Tibial nerve (tissue), 4 donors: ENCODE measurements around the gene CEL. TPM values are rescaled to one million over a fixed set of nuclear protein-coding genes. Genes with fewer than 3 reads are reported as not detected.

ENCODE experiments used
- DNase-seq, 2 donors: peaks; one replicate each; pipeline ENCODE4 v3.0.0-alpha.2; 2019; ENCODE audit warnings: low spot score in 2 of 2
- H3K27ac ChIP-seq, 4 donors: fragments of 200-600 bp; sonication (generic) in 3 of 4; one replicate each; pipeline ENCODE4 v1.5.1; 2017 to 2019; ENCODE audit warnings: mild to moderate bottlenecking in 1 of 4
- H3K27me3 ChIP-seq, 2 donors: fragments of 200-600 bp; sonication (generic) in 1 of 2; one replicate each; pipeline versions ENCODE4 v1.5.1 to v1.6.0; 2017 to 2019
- H3K36me3 ChIP-seq, 3 donors: fragments of 200-600 bp; sonication (generic); one replicate each; pipeline ENCODE4 v1.5.1; 2018 to 2019
- H3K4me1 ChIP-seq, 4 donors: fragments of 200-600 bp; sonication (generic) in 3 of 4; one replicate each; pipeline ENCODE4 v1.5.1; 2017 to 2019
- H3K4me3 ChIP-seq, 4 donors: fragments of 200-600 bp; sonication (generic) in 3 of 4; one replicate each; pipeline ENCODE4 v1.5.1; 2017 to 2019; ENCODE audit warnings: mild to moderate bottlenecking in 1 of 4, moderate library complexity in 1 of 4
- H3K9me3 ChIP-seq, 4 donors: fragments of 200-600 bp; sonication (generic) in 3 of 4; one replicate each; pipeline ENCODE4 v1.5.1; 2017 to 2019
- CTCF ChIP-seq, 5 experiments: fragments of 200-600 bp in 3 of 5; fragments of 450-650 bp in 2 of 5; sonication (generic) in 3 of 5; IDR thresholded peaks; one replicate each; pipeline ENCODE4 v1.5.1; 2016 to 2019; ENCODE audit warnings: antibody characterized with exemption in 5 of 5, mild to moderate bottlenecking in 3 of 5, moderate library complexity in 2 of 5
- EP300 ChIP-seq, 2 donors: sonication (generic); formaldehyde crosslinking; IDR thresholded peaks; one replicate each; pipeline ENCODE4 v1.6.1; 2017; ENCODE audit warnings: antibody characterized with exemption in 2 of 2, mild to moderate bottlenecking in 1 of 2
- POLR2A ChIP-seq, 2 donors: fragments of 450-650 bp; IDR thresholded peaks; one replicate each; pipeline ENCODE4 v1.6.1; 2017; ENCODE audit warnings: antibody characterized with exemption in 2 of 2, mild to moderate bottlenecking in 2 of 2, moderate library complexity in 2 of 2
- WGBS, 2 donors: methylation state at CpG; one replicate each; pipeline ENCODE4 v1.1.5; 2018; 5-methylcytosine and 5-hydroxymethylcytosine counted together
- total RNA-seq, 4 donors: library from RNA; depleted of rRNA; stranded (reverse); fragments of >200 nt; gene quantifications; one replicate each; pipeline ENCODE4 v1.1.0, GENCODE V29; 2016

Gene CEL
- total RNA-seq, 4 donors from 2014 or later, result 1.7 to 10.5 (median 2.6) TPM

- Histone ChIP-seq H3K27me3 (no peaks in the 10 kb centered on the region), H3K4me1 (no peaks in the 10 kb centered on the region), H3K27ac (no peak overlapping the region), H3K4me3 (no peak overlapping the region), H3K9me3 (no peaks in the 10 kb centered on the region), H3K36me3 (peaks cover 5 to 90% (median 23%) of the 10 kb centered on the region in 3 donors)
- DNase-seq, result no peak
- TF ChIP-seq CTCF (IDR thresholded peaks at IDR 0.05), result no peak
- TF ChIP-seq EP300 (IDR thresholded peaks at IDR 0.05), result no peak
- no peak for TF ChIP-seq POLR2A (IDR thresholded peaks at IDR 0.05)
- 82 to 90% methylated on average over 15 of the region's 15 CpGs for WGBS, 2 donors
These were observed 16.6 kb upstream of the CEL start for GRCh38 chr9:133045132-133045531.

- TF ChIP-seq EP300 (IDR thresholded peaks at IDR 0.05), result no peak
- TF ChIP-seq CTCF (IDR thresholded peaks at IDR 0.05), result no peak
- TF ChIP-seq POLR2A (IDR thresholded peaks at IDR 0.05), result no peak
- 89 to 92% methylated on average over 9 of the region's 9 CpGs for WGBS, 2 donors
- peaks cover 5 to 98% (median 24%) of the 10 kb centered on the region in 3 donors for H3K36me3 ChIP-seq
These were observed 15.4 kb upstream of the CEL start for GRCh38 chr9:133046196-133046899.

GRCh38 chr9:133046900-133047295 lies 14.9 kb upstream of the CEL start:
- TF ChIP-seq CTCF (IDR thresholded peaks at IDR 0.05), result no peak
- WGBS, 2 donors, result 79 to 87% methylated on average over 7 of the region's 7 CpGs
- H3K27me3 ChIP-seq, result no peaks in the 10 kb centered on the region
- no peaks in the 10 kb centered on the region for H3K9me3 ChIP-seq
- peaks cover 0 to 5% (median 0%) of the 10 kb centered on the region in 4 donors for H3K4me1 ChIP-seq
- no peak overlapping the region for H3K4me3 ChIP-seq
- H3K27ac ChIP-seq, result peak overlapping the region in 1 of 4 donors; percentile 20
- DNase-seq, result no peak
- peaks cover 5 to 98% (median 28%) of the 10 kb centered on the region in 3 donors for H3K36me3 ChIP-seq

More at GRCh38 chr9:133046196-133046899, 15.4 kb upstream of the CEL start:
- Histone ChIP-seq H3K4me3 (no peak overlapping the region), H3K27ac (peak overlapping the region in 1 of 4 donors; percentile 20), H3K27me3 (no peaks in the 10 kb centered on the region), H3K9me3 (no peaks in the 10 kb centered on the region), H3K4me1 (peaks cover 0 to 5% (median 0%) of the 10 kb centered on the region in 4 donors)
- no peak for DNase-seq

GRCh38 chr9:133048595-133048994 lies 13.2 kb upstream of the CEL start:
- 72 to 76% methylated on average over 4 to 5 of the region's 5 CpGs for WGBS, 2 donors

More at GRCh38 chr9:133048595-133048994, 13.2 kb upstream of the CEL start:
- H3K27ac ChIP-seq, result no peak overlapping the region
- TF ChIP-seq CTCF (IDR thresholded peaks at IDR 0.05) (peak in 3 of 5 experiments; percentile 6 to 23 (median 11)), EP300 (IDR thresholded peaks at IDR 0.05) (no peak)
- H3K36me3 ChIP-seq, result peaks cover 5 to 98% (median 27%) of the 10 kb centered on the region in 3 donors
- H3K4me3 ChIP-seq, result no peak overlapping the region
- peaks cover 0 to 5% (median 0%) of the 10 kb centered on the region in 4 donors for H3K4me1 ChIP-seq
- H3K27me3 ChIP-seq, result no peaks in the 10 kb centered on the region
- H3K9me3 ChIP-seq, result no peaks in the 10 kb centered on the region
- DNase-seq, result no peak
